ENCODE measurements around the gene LRPAP1. TPM values are rescaled to one million over a fixed set of nuclear protein-coding genes. Genes with fewer than 3 reads are reported as not detected.

Gene LRPAP1
- total RNA-seq, 1 donor from 2014 or later = 98.7 TPM

DNA sequence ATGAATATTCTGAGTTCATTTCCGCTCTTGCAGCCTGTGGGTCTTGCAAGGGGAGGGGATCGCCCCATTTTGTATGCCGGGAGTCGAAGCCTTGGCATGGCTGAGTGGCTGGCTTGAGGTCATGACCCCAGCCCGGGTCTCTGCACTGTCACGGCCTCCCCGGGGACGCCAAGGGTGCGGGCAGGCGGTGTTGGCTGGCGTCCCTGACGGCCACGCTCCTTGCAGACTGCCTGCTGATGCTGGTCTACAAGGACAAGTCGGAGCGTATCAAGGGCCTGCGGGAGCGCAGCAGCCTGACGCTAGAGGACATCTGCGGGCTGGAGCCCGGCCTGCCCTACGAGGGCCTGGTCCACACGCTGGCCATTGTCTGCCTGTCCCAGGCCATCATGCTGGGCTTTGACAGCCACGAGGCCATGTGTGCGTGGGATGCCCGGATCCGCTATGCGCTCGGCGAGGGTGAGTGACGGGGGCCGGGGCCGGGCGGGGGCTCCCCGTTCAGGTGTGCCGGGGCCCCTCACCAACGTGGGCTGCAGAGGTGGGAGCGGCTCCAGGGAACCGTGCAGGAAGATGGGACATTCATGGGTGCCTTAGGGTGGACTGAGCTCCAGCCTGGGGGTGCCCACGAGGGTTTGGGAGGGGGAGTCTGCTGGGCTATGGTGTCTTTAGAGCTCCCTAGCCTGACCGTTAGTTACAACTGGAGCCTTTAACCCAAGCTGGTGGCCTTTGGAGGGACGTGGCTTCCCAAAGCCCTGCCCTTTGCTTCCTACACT, 58.9 kb downstream of the LRPAP1 start:
- H3K4me1 ChIP-seq = no peaks in the 10 kb centered on the region
- H3K4me3 ChIP-seq = no peak overlapping the region
- H3K36me3 ChIP-seq = no peaks in the 10 kb centered on the region
- no peak overlapping the region for H3K27ac ChIP-seq
- intact Hi-C loops (cut with DNase I) = no loop called here
- no peak for DNase-seq (ENCODE audit: extremely low spot score in 2 of 2)
- no peaks in the 10 kb centered on the region for H3K27me3 ChIP-seq
- TF ChIP-seq POLR2A (IDR thresholded peaks at IDR 0.05) (no peak), POLR2AphosphoS5 (IDR thresholded peaks at IDR 0.05; ENCODE audit: insufficient read depth in 1 of 2, low read depth in 1 of 2) (no peak)
- TF ChIP-seq, protein P1, sequence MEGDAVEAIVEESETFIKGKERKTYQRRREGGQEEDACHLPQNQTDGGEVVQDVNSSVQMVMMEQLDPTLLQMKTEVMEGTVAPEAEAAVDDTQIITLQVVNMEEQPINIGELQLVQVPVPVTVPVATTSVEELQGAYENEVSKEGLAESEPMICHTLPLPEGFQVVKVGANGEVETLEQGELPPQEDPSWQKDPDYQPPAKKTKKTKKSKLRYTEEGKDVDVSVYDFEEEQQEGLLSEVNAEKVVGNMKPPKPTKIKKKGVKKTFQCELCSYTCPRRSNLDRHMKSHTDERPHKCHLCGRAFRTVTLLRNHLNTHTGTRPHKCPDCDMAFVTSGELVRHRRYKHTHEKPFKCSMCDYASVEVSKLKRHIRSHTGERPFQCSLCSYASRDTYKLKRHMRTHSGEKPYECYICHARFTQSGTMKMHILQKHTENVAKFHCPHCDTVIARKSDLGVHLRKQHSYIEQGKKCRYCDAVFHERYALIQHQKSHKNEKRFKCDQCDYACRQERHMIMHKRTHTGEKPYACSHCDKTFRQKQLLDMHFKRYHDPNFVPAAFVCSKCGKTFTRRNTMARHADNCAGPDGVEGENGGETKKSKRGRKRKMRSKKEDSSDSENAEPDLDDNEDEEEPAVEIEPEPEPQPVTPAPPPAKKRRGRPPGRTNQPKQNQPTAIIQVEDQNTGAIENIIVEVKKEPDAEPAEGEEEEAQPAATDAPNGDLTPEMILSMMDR (IDR thresholded peaks at IDR 0.05) = no peak
- no peaks in the 10 kb centered on the region for H3K9me3 ChIP-seq

GRCh38 chr4:3472411-3473141, 59.6 kb downstream of the LRPAP1 start:
- H3K36me3 ChIP-seq = no peaks in the 10 kb centered on the region

GRCh38 chr4:3471886-3472285, 60.3 kb downstream of the LRPAP1 start:
- no peak for TF ChIP-seq POLR2AphosphoS5 (IDR thresholded peaks at IDR 0.05; ENCODE audit: insufficient read depth in 1 of 2, low read depth in 1 of 2)
- TF ChIP-seq, protein P1 (IDR thresholded peaks at IDR 0.05) = no peak
- TF ChIP-seq POLR2A (IDR thresholded peaks at IDR 0.05) = no peak
- peaks cover 7% of the 10 kb centered on the region for H3K4me1 ChIP-seq
- H3K36me3 ChIP-seq = no peaks in the 10 kb centered on the region
- H3K27me3 ChIP-seq = no peaks in the 10 kb centered on the region
- intact Hi-C loops (cut with DNase I) = no loop called here
- DNase-seq (ENCODE audit: extremely low spot score in 2 of 2) = no peak
- no peak overlapping the region for H3K4me3 ChIP-seq
- no peak overlapping the region for H3K27ac ChIP-seq
- no peaks in the 10 kb centered on the region for H3K9me3 ChIP-seq

More at GRCh38 chr4:3472411-3473141, 59.6 kb downstream of the LRPAP1 start:
- TF ChIP-seq POLR2AphosphoS5 (IDR thresholded peaks at IDR 0.05; ENCODE audit: insufficient read depth in 1 of 2, low read depth in 1 of 2) (no peak), POLR2A (IDR thresholded peaks at IDR 0.05) (no peak)
- TF ChIP-seq, protein P1 (IDR thresholded peaks at IDR 0.05) = no peak
- Histone ChIP-seq H3K9me3 (no peaks in the 10 kb centered on the region), H3K27me3 (no peaks in the 10 kb centered on the region), H3K4me3 (no peak overlapping the region), H3K4me1 (peaks cover under 1% of the 10 kb centered on the region), H3K27ac (no peak overlapping the region)
- DNase-seq (ENCODE audit: extremely low spot score in 2 of 2) = no peak
- intact Hi-C loops (cut with DNase I) = no loop called here

DNA sequence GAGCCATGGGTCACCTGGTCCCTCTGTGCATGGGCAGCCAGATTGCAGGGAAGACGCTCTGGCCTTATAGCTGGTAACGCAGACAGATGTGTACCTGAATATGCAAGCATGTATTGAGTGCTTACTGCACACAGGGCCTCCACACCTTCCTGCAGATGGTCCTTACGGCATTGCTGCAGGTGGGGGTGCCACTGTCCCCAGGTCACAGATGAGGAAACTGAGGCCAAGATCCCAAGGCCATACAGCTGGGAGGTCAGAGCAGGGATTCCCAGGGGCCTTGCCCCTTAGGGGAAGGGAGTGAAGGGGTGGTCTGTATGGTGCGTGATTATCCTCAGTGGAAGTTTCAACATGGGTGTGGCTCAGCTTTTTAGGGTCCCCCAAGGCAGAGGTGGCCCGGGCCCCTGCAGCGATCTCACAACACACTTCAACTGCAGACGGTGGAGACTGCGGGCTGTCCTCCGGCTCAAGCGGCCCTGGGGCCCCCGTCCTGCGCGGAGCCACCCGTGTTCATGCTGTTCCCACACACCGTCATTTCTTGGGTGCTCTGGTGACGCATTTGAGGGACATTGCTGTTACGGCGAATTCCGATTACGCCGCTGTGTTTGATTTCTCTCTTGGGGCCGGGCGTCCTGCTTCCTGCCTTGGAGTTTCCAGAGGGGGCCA, 61.0 kb downstream of the LRPAP1 start:
- H3K27ac ChIP-seq = no peak overlapping the region
- peaks cover 13% of the 10 kb centered on the region for H3K4me1 ChIP-seq
- intact Hi-C loops (cut with DNase I) = no loop called here
- H3K4me3 ChIP-seq = no peak overlapping the region
- H3K27me3 ChIP-seq = no peaks in the 10 kb centered on the region
- H3K36me3 ChIP-seq = no peaks in the 10 kb centered on the region
- DNase-seq (ENCODE audit: extremely low spot score in 2 of 2) = no peak
- H3K9me3 ChIP-seq = no peaks in the 10 kb centered on the region
- TF ChIP-seq, protein P1 (IDR thresholded peaks at IDR 0.05) = no peak
- TF ChIP-seq POLR2AphosphoS5 (IDR thresholded peaks at IDR 0.05; ENCODE audit: insufficient read depth in 1 of 2, low read depth in 1 of 2) = no peak
- TF ChIP-seq POLR2A (IDR thresholded peaks at IDR 0.05) = no peak

Measured in vagina (tissue), 2 donors.